NOMO-1 treated with DMSO at 0.1 percent for 48 hours (cell line): Measurements from ENCODE around the gene ZNF512B.
"Not testable (repeated sequence)": the region's sequence is repeated elsewhere in the genome, so short reads cannot be mapped to it uniquely, and the experiment has no call there.

Experiments
- DNase-seq: peaks from one replicate; lab custom pipeline; 2025; ENCODE audit not compliant: unreplicated experiment; lab: John Stamatoyannopoulos, UW

ZNF512B gene

DNA sequence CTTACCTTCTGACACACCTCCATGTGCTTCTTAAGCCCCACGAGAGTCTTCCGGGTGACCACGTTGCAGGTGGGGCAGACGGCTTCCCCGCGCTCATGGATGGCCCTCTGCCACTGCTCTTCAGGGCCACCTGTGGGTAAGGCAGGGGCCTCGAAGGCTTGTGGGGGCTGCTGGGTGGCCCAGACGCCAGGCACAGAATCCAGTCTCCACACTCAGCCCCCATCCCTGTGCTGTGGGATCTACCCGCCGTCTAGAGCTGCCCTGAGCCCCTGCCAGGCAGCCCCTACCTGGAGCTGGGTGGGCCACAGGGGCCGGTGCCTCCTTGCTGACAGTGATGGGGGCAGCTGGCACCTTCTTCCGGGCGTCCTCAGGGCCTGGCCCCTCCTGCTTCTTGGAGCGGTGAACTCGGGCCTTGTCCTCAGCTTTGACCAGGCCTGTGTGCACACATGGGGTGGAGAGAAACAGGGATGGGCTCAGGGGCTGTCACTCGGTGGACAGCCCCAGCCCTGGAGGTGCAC lies 5.9 kb downstream of the ZNF512B start:
- DNase-seq = no peak

DNA sequence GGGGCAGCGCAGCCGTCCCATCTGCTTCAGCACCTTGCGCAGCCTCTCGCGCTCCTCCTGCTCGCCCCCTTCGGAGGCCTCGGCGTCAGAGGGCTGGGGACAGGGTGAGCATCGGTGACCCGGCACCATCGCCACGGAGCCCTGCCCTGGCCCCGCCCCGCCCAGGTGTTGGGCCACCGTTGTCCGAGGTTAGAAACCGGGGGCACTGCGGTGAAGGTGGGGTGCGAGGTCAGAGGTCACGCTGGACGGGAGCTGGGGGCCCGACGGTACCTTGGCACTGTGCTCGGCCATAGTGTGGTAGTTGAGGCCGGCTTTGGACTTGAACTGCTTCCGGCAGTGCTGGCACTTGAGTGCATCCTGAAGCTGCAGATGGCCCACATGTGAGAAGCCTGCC lies 6.4 kb downstream of the ZNF512B start:
- DNase-seq = no peak

DNA sequence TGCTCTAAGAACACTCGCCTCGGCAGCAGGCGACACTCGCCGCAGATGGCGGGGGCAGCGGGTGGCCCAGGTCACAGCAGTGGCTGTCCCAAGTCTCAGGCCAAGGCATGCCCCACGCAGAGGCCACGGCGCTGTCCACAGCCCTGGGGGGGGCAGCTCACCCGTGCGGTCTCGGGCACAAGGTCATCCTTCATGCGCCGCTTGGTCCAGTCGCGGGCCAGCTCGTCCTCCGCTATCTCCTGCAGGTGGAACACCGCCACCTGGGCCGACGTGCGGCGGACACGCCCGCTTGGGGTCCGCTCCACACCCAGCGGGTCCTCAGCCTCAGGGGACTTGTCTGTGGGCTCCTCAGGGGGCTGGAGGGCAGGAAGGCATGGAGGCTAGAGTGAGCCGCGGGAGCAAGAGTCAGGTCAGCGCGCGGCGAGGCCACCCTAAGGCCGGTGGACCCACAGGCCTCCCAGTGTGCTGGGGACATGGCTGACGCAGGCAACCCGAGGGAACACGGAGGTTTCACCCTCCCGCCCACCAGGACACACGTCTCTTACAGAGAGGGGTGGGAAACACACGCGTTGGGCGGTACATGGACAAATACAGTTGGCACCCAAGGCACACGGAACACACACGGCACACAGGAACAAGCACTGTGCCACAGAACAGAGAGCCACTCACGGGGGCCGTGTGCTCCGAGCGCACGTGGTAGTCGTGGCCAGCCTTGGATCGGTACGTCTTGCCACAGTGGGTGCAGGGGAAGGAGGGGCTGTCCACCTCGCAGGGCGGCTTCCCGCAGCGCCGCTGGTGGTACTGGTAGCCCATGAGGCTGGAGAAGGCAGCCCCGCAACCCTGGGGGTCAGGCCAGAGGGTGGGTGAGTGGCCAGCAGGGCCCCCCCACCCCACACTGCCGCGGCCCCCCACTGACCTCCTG lies 7.0 kb downstream of the ZNF512B start:
- DNase-seq = no peak

DNA sequence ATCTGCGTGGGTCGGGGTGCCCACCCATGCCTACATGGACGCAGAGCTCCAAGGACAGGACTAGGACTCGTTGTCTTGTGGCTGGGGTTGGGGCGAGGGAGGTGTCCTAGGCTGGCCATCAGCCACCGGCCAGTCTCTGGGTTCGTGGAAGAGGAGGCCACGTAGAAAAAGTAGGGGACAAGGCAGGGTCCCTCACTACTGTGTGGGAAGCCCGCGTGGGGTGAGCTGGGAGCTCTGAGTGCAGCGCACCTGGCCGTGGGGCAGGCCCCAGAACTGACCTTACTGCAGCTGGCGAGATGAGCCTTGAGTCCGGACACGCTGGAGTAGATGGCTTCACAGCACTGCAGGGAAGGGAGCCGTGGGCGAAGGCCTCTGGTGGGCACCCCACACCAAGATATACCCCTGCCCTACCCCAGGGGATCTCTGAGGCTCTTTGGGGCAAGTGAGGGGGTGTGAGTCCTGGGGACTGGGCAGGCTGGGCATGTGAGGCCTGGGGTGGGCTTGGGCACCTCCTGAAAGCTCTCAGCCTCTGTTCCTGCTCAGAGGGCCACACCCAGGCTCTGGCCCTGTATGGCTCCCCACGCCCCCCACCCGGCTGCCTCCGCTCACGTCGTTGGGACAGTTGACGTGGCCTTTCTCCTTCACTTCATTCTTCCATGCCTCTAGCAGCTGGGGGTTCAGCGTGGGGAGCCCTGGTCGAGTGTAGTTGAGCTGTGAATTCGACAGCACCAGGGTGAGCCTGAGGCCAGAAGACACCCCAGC lies 7.9 kb downstream of the ZNF512B start:
- no peak for DNase-seq

DNA sequence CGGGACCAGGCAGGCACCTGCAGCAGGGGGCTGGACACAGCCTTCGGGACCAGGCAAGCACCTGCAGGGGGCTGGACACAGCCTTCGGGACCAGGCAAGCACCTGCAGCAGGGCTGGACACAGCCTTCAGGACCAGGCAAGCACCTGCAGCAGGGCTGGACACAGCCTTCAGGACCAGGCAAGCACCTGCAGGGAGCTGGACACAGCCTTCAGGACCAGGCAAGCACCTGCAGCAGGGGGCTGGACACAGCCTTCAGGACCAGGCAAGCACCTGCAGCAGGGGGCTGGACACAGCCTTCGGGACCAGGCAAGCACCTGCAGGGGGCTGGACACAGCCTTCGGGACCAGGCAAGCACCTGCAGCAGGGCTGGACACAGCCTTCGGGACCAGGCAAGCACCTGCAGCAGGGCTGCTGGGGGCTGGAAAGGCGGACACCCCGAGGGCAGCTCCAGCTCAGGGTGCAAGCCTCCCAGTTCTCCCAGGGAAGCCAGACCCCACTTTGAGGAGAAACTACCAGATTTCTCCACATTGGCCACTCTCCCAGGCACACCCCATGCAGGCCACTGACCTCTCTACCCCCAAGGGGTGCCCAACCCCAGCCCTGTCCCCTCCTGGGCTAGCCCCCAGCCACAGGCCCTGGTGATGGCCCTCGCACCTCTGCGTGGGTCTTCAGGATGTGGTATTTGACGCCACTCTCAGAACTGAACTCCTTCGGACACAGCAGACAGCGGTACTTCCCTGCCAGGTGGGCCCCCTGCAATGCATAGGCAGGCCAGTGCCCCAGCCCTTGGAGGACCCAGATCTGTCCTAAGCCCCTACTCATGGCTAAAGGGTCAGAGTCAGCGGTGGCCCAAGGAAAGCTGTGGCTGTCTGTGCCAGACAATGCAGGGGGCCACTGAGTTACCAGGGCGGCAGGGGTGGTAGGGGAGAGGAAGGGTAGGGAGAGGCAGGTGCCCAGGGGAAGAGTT lies 8.8 kb downstream of the ZNF512B start:
- not testable (repeated sequence) for DNase-seq

DNA sequence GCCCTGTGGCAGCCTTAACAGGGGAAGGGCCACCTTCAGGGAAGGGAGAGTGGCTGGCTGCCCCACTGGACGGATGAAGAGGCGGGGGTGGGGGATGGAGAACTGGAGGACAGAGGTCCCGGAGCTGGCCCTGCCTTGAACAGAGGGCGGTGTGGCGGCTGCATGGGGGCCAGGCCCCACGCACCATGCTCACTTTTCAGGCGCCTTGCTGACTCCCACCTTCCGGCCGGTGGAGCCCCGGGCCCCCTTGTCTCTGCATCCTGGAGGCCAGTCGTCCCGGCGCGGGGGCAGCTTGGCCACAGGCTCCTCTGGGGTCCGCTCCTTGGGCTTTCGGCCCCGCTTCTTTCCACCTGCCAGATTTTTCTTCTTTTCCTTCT lies 10.0 kb downstream of the ZNF512B start:
- DNase-seq = no peak

DNA sequence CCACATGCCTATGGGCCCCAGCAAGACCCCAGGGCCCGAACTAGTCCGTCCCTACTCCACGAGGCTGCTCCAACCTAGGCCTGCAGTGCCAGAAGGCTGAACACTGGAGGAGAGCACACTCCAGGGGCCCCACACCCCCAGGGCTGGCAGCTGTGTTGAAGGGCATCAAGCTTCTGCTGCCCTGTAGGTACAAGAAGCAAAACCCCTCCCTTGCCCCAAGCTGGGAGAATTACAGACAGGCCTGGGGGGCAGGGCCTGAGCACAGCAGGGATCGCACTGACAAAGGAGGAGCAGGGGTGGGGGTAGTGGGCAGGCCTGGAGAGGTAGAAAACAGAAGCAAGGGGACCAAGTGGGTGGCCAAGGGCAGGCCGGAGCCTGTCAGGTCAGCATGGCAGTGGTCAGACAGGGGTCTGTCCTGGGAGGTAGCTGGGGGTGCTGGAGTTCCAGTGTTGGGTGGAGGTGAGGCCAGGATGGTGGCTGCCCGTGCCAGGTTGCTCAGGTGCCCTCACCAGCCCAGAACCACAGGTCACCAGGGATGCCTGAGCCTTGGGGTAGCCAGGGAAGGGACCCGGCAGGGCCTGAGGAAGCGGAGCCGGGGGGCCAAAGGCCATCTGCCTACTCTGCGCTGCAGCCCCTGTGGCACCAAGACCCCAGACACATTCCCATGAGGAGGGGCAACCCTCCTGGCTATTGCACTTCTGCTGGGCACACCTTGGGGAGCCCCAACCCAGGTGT lies 10.6 kb downstream of the ZNF512B start:
- DNase-seq = no peak

DNA sequence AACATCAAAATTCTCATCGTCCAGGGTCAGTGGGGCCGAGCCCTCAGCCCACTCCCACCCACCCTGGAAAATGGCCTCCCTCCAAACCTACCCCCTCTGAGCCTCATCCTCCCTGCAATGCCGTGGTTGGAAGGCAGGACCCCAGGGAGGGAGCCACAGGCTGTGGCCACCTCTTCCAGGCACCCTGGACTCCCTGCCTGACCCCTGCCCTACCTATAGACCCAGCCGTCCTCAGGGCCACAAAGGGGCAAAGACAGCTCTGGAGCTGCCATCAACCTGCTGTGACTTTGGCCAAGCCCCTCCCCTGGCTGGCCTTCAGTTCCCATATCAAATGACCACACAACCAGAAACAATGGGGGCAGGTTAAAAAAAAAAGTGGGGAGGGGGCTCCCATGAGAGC lies 11.3 kb downstream of the ZNF512B start:
- no peak for DNase-seq

DNA sequence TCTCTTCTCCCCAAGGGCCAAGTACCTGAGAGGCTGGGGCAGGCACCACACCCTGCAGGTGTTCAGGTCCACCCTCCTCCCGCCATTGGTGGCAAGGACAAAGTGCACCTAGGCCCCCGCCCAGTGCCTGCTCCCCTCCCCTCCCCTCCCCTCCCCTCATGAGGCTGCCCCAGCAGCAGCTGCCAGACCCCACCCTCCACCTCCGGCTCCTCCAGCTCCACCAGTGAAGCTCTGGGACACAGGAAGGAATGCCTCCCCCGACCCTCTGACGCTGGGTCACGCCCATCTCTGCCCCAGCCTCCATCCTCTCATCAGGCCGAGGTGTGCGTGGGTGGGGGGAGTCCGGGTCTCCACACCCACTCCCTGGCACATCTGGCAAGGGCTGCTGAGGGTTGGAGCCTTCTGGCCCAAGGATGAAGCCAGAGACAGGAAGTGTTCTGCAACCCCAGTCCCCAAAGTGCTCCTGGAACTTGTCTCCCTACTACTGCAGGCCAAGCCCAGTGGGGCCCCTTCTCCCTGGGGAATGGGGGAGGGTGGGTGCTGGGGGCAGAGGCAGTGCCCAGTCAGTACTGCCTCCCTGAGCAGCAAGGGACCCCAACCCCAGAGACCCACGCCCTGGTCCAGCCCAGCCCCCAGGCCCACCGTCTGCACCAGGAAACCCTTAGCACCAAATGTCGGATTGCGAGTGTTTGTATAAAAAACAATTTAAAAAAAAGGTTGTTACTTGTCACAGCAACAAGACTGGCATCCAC lies 11.9 kb downstream of the ZNF512B start:
- DNase-seq = no peak

DNA sequence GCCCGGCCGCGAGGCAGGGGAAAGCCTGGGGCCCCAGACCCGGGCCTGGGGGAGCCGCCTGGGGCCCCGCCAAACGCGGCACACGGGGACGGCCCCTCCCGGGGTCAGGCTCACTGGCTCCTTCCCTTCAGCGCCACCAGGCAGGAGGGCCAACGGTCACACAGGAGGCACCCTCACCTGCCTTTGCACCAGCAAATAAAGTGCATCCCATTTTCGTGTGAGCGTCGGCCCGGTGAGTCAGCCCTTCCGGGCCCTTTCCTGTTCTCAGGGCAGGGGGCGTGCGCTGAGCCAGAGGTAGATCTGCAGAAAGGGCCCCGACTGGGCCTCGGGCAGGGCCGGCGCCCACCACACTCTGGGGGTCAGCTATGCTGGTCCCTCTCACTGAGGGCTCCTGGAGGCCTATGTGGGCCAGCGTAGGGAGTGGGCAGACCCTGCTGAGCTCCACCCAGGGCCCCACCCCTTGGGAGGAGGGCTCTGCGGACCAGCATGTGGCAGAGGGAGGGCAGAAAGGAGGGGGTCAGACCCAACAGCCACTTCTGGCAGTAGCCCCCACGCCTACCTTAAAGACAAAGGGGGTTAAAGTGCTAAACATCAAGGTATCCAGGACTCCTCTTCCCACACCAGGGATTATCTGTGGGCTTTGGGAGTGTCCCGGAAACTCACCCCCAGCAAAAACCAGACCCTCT lies 12.6 kb downstream of the ZNF512B start:
- peak; percentile 50 for DNase-seq

DNA sequence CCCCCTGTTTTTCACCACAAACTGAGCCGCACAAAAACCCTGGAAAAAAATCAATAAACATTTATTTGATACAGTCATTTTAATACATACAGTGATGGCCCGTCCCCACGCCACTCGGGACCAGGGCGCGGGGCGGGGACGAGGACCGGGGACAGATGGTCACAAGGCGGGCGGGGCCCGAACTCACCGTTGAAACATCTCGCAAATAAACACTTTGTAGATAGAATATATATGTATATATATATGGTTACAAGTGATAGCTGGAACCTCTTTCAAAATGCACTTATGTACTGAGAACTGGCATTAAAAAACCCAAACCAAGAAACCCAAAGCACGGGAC lies 13.1 kb downstream of the ZNF512B start:
- no peak for DNase-seq

DNA sequence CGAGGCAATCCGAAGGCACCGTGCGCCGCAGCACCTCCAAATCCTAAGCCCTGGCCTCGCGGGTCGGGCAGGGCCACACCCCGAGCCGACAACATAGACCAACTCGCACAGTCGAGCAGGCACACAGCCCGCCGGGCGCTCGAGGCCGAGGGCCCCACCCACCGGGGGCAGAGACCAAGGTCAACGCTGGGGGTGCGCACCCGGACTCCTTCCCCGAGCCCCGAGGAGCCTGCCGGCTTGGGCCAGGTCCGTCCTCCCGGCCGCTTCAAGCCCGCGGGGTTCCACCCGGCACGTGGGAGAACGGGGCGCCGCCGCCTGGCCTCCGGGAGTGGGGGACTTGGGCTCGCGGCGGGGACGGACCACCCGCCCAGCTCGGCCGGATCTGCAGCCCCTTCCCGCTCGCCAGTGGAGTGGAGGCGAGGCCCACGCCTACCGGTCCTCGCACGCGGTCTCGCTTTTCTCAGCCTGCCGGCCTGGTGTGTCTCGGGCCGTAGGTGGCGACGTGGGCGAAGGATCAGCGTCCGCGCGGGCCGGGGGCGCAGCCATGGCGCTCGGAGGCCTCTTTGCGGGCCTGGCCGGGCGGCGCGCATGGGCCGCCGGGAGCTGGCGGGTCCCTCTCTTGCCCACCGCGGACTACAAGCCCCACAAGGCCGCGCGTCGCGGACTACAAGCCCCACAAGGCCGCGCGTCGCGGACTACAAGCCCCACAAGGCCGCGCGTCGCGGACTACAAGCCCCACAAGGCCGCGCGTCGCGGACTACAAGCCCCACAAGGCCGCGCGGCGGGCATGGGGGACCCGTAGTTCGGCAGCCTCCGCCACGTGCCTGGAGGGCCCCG lies 13.7 kb downstream of the ZNF512B start, which contains the start of gene UCKL1:
UCKL1 (minus strand) TSS at position 590 of the 837 bp plus-strand sequence; CDS start at position 546, 44 bp downstream.
- peak; percentile 80 for DNase-seq

DNA sequence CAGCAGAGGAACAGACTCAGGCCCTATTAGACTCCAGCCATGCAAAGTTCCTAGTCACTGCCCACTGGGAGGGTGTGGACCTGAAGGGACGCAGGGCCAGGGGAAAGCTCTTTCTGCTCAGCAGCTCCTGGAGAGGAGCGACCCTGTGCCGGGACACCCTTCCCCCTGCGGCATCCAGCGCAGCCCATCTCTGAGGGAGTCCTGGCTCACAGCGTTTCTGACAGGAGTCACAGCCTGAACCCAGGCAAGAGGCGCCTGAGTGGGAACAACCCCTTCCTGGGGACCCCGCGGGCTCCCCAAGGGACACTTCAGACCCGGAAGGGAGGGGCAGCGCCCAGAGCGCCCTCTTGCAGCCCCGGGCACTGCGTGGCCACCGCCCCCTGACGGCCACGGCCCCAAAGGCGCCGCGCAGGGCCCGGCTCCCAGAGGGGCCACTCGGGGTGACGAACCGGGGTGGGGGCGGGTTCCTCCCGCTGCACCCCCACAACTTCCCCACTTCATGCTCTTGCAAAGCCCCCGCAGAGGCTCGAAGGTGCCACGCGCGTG lies 14.4 kb downstream of the ZNF512B start:
- DNase-seq = peak; percentile 20

DNA sequence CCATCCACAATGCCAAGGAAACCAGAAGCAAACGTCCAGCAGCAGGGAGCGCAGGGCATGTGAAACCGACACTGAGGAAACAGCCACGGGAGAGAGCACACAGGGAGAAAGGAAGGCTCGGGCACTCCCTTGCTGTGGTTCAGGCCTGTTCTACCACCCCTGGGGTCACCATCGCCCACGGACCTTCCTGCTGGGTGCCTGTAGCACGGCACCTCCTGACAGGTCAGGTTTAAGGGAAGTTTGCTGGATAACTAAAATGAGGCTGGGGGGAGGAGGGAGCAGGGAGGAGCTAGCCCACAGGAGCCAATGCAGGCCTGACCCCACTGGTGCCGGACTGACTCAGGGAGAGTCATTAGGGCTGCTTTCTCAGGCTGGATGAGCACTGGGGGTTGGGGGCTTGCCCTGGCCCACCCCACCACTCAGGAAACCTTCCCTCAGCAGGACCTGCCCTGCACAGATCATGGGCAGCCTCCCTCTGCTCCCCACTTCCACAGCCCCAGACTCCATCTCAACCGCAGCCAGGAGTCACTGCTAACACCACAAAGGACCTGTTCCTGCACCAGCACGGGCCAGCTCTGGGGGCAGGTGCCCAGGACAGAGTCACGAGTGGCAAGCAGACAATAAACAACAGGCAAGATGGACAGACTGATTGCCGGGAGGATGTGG lies 15.8 kb downstream of the ZNF512B start:
- DNase-seq = no peak

DNA sequence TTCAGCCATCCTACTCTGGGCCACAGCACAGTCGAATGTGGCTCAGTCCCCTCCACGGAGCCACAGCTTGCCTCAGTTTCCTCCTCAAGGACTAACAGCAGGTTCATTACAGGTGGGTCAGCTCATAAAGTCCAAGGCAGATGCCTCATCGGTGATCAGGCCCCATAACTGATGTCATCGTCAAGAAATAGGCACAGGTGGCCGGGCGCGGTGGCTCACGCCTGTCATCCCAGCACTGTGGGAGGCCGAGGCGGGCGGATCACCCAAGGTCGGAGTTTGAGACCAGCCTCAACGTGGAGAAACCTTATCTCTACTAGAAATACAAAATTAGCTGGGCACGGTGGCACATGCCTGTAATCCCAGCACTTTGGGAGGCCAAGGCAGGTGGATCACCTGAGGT lies 17.0 kb downstream of the ZNF512B start:
- no peak for DNase-seq

DNA sequence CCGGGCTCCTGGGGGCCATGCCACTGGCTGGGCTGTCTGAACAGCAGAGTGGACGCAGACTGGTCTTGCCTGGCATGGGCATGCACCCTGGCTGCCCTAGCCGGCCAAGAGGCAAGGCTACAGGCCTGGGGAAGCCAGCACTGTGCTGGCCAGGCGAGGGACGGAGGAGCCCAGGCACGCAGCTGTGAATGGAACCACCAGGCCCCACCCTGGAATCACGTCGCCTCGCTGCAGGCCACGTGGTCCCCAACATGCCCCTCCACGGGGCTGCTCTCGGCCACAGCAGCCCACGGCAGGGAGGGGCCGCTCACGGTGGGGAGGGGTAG lies 17.6 kb downstream of the ZNF512B start:
- DNase-seq = no peak
